Myocyte (in vitro differentiated cells): ENCODE results near the gene HEG1. TPM values are rescaled to one million over a fixed set of nuclear protein-coding genes. Genes with fewer than 3 reads are reported as not detected.
A peak's percentile ranks its signal among the peaks of the same experiment; 100 is the strongest.

Experiments used
- DNase-seq: peaks from one replicate; pipeline ENCODE4 v3.0.0-alpha.2; 2012; ENCODE audit warnings: low read depth
- total RNA-seq: library from RNA; depleted of rRNA; stranded (reverse); fragments of >200 nt; gene quantifications from 2 replicates; pipeline ENCODE4 v1.2.3, GENCODE V29; 2014

HEG1 gene
- total RNA-seq, 1 donor from 2014 or later, result 26.1 TPM

- peak; percentile 35 for DNase-seq
Observed at GRCh38 chr3:124993466-124993865, 62.3 kb downstream of the HEG1 start.

- no peak for DNase-seq
Observed at GRCh38 chr3:124992041-124992440, 63.8 kb downstream of the HEG1 start.

GRCh38 chr3:124986192-124987143 lies 69.3 kb downstream of the HEG1 start:
- peak; percentile 95 for DNase-seq

GRCh38 chr3:124985349-124985748 lies 70.4 kb downstream of the HEG1 start:
- peak; percentile 62 for DNase-seq

GRCh38 chr3:124984754-124985153 lies 71.0 kb downstream of the HEG1 start:
- DNase-seq, result no peak

- no peak for DNase-seq
Observed at GRCh38 chr3:124982855-124983254, 72.9 kb downstream of the HEG1 start.

GRCh38 chr3:124981472-124981871 lies 74.3 kb downstream of the HEG1 start:
- no peak for DNase-seq

- DNase-seq, result no peak
Observed at GRCh38 chr3:124978627-124979026, 77.2 kb downstream of the HEG1 start.

GRCh38 chr3:124976383-124976782 lies 79.4 kb downstream of the HEG1 start:
- no peak for DNase-seq

GRCh38 chr3:124974691-124975090 lies 81.1 kb downstream of the HEG1 start:
- DNase-seq, result no peak

GRCh38 chr3:124973290-124973689 lies 82.5 kb downstream of the HEG1 start:
- no peak for DNase-seq

GRCh38 chr3:124972457-124972856 lies 83.3 kb downstream of the HEG1 start:
- no peak for DNase-seq

GRCh38 chr3:124969963-124970722 lies 85.7 kb downstream of the HEG1 start:
- no peak for DNase-seq

GRCh38 chr3:124969190-124969589 lies 86.6 kb downstream of the HEG1 start:
- DNase-seq, result no peak

GRCh38 chr3:124967964-124968363 lies 87.8 kb downstream of the HEG1 start:
- no peak for DNase-seq

- DNase-seq, result no peak
Observed at GRCh38 chr3:124966521-124967445, 89.0 kb downstream of the HEG1 start.

GRCh38 chr3:124965413-124965812 lies 90.4 kb downstream of the HEG1 start:
- DNase-seq, result no peak

- no peak for DNase-seq
Observed at GRCh38 chr3:124964387-124964786, 91.4 kb downstream of the HEG1 start.

GRCh38 chr3:124963755-124964154 lies 92.0 kb downstream of the HEG1 start:
- no peak for DNase-seq

- no peak for DNase-seq
Observed at GRCh38 chr3:124962403-124962940, 93.3 kb downstream of the HEG1 start.

GRCh38 chr3:124960698-124961097 lies 95.1 kb downstream of the HEG1 start:
- DNase-seq, result no peak
